K562 (cell line): ENCODE results near the gene POLD1. TPM values are rescaled to one million over a fixed set of nuclear protein-coding genes. Genes with fewer than 3 reads are reported as not detected.

Source experiments
- ESRRA ChIP-seq: fragments of 450-650 bp; IDR thresholded peaks from 2 replicates; pipeline ENCODE4 v1.6.1; 2014; ENCODE audit warnings: low read depth, mild to moderate bottlenecking, moderate library complexity, borderline replicate concordance
- HDGF ChIP-seq: fragments of 450-650 bp; IDR thresholded peaks from 2 replicates; pipeline ENCODE4 v1.6.1; 2016
- JUND ChIP-seq, 2 experiments: IDR thresholded peaks; 2 replicates in 1 of 2; 3 replicates in 1 of 2; pipeline ENCODE4 v1.6.1; 2011; ENCODE audit warnings: borderline replicate concordance in 2 of 2, low read depth in 2 of 2, low read length in 2 of 2, improper control_type of control experiment in 1 of 2, missing biosample characterization in 1 of 2, missing genetic modification characterization in 1 of 2, missing genetic modification reagents in 1 of 2
- MEF2D ChIP-seq: conservative IDR thresholded peaks from 2 replicates; pipeline ENCODE4 v1.6.1; 2016; ENCODE audit warnings: low read depth, missing genetic modification characterization, missing compliant biosample characterization
- PRPF4 ChIP-seq: fragments of 200-400 bp; formaldehyde crosslinking; IDR thresholded peaks from one replicate; pipeline ENCODE4 v1.6.1; 2017; ENCODE audit warnings: low read length, low read depth, mild to moderate bottlenecking; ENCODE audit not compliant: insufficient read depth, poor library complexity, severe bottlenecking
- SOX6 ChIP-seq: fragments of 450-650 bp; IDR thresholded peaks from 2 replicates; pipeline ENCODE4 v1.6.1; 2014; ENCODE audit warnings: mild to moderate bottlenecking
- ZNF224 ChIP-seq: sonication (generic); formaldehyde crosslinking; IDR thresholded peaks from 2 replicates; pipeline ENCODE4 v1.8.0; 2022; ENCODE audit warnings: mild to moderate bottlenecking, missing genetic modification reagents
- ZNF24 ChIP-seq: fragments of 450-650 bp; IDR thresholded peaks from 2 replicates; pipeline ENCODE4 v1.6.1; 2016
- polyA plus RNA-seq, 8 experiments: library from polyadenylated mRNA; depleted of rRNA in 4 of 8; stranded (reverse) in 5 of 8; unstranded in 3 of 8; fragments of >200 nt; fragmentation: Nextera tagmentation in 2 of 8; fragmentation: Illumina TruSeq in 1 of 8; extraction: Ambion mirVana in 2 of 8; extraction: Trizol in 1 of 8; gene quantifications; 2 replicates each; pipeline versions ENCODE4 v1.2.1 to v1.2.3, GENCODE V29; 2011 to 2014; ENCODE audit warnings: inconsistent platforms in 1 of 8, missing spikeins in 1 of 8
- total RNA-seq, 7 experiments: library from RNA; depleted of rRNA in 6 of 7; stranded (reverse); fragments of >200 nt in 6 of 7; fragmentation: Illumina TruSeq in 2 of 7; extraction: Trizol in 2 of 7; gene quantifications; 2 replicates each; pipeline versions ENCODE4 v1.2.1 to v1.2.3, GENCODE V29; 2011 to 2021; ENCODE audit warnings: low replicate concordance in 1 of 7
- TF ChIP-seq, protein P1 (sequence below), 2 experiments: IDR thresholded peaks in 1 of 2; conservative IDR thresholded peaks in 1 of 2; 2 replicates each; pipeline ENCODE4 v1.6.1; 2016; ENCODE audit warnings: low read depth in 2 of 2, mild to moderate bottlenecking in 1 of 2, missing compliant biosample characterization in 1 of 2, missing genetic modification characterization in 1 of 2, moderate library complexity in 1 of 2
- TF ChIP-seq, protein P2 (sequence below), 3 experiments: IDR thresholded peaks in 2 of 3; conservative IDR thresholded peaks in 1 of 3; 2 replicates each; pipeline ENCODE4 v1.5.1; 2011 to 2012; ENCODE audit warnings: low read length in 3 of 3, mild to moderate bottlenecking in 3 of 3, control low read depth in 2 of 3, improper control_type of control experiment in 1 of 3, inconsistent platforms in 1 of 3, low read depth in 1 of 3, mixed read lengths in 1 of 3, moderate library complexity in 1 of 3; ENCODE audit not compliant: insufficient read depth in 2 of 3
- TF ChIP-seq, protein P3 (sequence below): sonication (generic); formaldehyde crosslinking; IDR thresholded peaks from 2 replicates; pipeline ENCODE4 v1.8.0; 2022; ENCODE audit warnings: missing genetic modification reagents, mild to moderate bottlenecking, moderate library complexity, borderline replicate concordance
- TF ChIP-seq, protein P4 (sequence below): sonication (generic); formaldehyde crosslinking; IDR thresholded peaks from 2 replicates; pipeline ENCODE4 v1.8.0; 2022; ENCODE audit warnings: mild to moderate bottlenecking, missing genetic modification reagents
- TF ChIP-seq, protein P5 (sequence below): fragments of 450-650 bp; IDR thresholded peaks from one replicate; pipeline ENCODE4 v1.6.1; 2018; ENCODE audit warnings: mild to moderate bottlenecking, moderate library complexity; ENCODE audit not compliant: partially characterized antibody
- TF ChIP-seq, protein P6 (sequence below): fragments of 450-650 bp; IDR thresholded peaks from 2 replicates; pipeline ENCODE4 v1.6.1; 2016; ENCODE audit warnings: antibody characterized with exemption

POLD1 gene
- total and polyA plus RNA-seq, 9 of the 15 experiments (the other 6 are each of a cell fraction or from before 2014, with no cell fraction given): 1.3 to 312 (median 47.8) TPM

DNA sequence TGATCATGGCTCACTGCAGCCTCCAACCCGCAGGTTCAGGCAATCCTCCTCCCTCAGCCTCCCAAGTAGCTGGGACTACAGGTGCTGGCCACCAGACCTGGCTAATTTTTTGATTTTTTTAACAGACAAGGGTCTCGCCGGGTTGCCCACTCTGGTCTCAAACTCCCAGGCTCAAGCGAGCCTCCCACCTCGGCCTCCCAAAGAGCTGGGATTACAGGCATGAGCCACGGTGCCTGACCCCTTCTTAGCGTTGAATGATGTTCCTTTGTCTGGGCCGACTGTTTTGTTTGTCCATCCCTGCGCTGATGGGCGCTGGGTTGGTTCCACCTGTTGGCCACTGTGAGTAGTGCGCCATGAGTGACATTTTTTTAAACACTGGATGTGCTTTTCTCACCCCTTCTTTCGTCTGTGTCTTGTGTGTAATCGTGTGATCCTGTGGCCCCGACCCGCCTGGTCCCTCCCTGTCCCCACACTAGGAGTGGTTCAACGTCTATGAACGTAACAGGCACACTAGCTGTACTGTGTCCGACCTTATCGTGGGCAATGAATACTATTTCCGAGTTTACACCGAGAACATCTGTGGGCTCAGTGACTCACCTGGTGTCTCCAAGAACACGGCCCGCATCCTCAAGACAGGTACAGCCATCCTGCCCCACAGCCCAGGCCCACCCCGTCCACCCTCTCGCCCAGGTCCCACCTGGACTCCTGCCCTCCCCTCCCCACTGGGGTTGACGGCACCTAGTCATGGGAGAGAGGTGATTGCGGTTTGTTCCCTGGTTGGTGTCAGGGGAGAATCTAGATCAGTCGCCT, 77.1 kb downstream of the POLD1 start (continued):
- TF ChIP-seq, protein P1, sequence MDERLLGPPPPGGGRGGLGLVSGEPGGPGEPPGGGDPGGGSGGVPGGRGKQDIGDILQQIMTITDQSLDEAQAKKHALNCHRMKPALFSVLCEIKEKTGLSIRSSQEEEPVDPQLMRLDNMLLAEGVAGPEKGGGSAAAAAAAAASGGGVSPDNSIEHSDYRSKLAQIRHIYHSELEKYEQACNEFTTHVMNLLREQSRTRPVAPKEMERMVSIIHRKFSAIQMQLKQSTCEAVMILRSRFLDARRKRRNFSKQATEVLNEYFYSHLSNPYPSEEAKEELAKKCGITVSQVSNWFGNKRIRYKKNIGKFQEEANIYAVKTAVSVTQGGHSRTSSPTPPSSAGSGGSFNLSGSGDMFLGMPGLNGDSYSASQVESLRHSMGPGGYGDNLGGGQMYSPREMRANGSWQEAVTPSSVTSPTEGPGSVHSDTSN (CRISPR knock-in tag; IDR thresholded peaks at IDR 0.05; ENCODE audit: low read depth): no peak
- TF ChIP-seq, protein P1 (tag; conservative IDR thresholded peaks at IDR 0.05; ENCODE audit: low read depth): peak; percentile 56
- TF ChIP-seq PRPF4 (no peak), MEF2D (tag) (no peak), HDGF (no peak), ZNF224 (CRISPR knock-in tag) (no peak), ESRRA (no peak), JUND (IDR thresholded peaks at IDR 0.05; ENCODE audit: borderline replicate concordance, low read depth, low read length) (peak; percentile 47; the same call in 1 of the 2 replicates), JUND (tag; IDR thresholded peaks at IDR 0.05; ENCODE audit: borderline replicate concordance, low read depth, low read length) (peak; percentile 35; the same call in 1 of the 3 replicates), SOX6 (peak; percentile 84), ZNF24 (0 out of 2 replicates have a peak, but pooled peaks have one; percentile 33)
- TF ChIP-seq, protein P2, sequence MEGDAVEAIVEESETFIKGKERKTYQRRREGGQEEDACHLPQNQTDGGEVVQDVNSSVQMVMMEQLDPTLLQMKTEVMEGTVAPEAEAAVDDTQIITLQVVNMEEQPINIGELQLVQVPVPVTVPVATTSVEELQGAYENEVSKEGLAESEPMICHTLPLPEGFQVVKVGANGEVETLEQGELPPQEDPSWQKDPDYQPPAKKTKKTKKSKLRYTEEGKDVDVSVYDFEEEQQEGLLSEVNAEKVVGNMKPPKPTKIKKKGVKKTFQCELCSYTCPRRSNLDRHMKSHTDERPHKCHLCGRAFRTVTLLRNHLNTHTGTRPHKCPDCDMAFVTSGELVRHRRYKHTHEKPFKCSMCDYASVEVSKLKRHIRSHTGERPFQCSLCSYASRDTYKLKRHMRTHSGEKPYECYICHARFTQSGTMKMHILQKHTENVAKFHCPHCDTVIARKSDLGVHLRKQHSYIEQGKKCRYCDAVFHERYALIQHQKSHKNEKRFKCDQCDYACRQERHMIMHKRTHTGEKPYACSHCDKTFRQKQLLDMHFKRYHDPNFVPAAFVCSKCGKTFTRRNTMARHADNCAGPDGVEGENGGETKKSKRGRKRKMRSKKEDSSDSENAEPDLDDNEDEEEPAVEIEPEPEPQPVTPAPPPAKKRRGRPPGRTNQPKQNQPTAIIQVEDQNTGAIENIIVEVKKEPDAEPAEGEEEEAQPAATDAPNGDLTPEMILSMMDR (IDR thresholded peaks at IDR 0.05 in 2 of 3, conservative IDR thresholded peaks at IDR 0.05 in 1 of 3; ENCODE audit: insufficient read depth in 2 of 3, low read depth in 1 of 3, low read length in 3 of 3): peak; percentile 85 to 93 (median 93)
- TF ChIP-seq, protein P3, sequence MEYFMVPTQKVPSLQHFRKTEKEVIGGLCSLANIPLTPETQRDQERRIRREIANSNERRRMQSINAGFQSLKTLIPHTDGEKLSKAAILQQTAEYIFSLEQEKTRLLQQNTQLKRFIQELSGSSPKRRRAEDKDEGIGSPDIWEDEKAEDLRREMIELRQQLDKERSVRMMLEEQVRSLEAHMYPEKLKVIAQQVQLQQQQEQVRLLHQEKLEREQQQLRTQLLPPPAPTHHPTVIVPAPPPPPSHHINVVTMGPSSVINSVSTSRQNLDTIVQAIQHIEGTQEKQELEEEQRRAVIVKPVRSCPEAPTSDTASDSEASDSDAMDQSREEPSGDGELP (CRISPR knock-in tag): peak; percentile 39; the same call in 1 of the 2 replicates
- TF ChIP-seq, protein P4, sequence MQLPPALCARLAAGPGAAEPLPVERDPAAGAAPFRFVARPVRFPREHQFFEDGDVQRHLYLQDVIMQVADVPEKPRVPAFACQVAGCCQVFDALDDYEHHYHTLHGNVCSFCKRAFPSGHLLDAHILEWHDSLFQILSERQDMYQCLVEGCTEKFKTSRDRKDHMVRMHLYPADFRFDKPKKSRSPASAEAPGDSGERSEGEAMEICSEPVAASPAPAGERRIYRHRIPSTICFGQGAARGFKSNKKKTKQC (CRISPR knock-in tag): no peak
- TF ChIP-seq, protein P5, sequence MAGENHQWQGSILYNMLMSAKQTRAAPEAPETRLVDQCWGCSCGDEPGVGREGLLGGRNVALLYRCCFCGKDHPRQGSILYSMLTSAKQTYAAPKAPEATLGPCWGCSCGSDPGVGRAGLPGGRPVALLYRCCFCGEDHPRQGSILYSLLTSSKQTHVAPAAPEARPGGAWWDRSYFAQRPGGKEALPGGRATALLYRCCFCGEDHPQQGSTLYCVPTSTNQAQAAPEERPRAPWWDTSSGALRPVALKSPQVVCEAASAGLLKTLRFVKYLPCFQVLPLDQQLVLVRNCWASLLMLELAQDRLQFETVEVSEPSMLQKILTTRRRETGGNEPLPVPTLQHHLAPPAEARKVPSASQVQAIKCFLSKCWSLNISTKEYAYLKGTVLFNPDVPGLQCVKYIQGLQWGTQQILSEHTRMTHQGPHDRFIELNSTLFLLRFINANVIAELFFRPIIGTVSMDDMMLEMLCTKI: no peak
- TF ChIP-seq, protein P6, sequence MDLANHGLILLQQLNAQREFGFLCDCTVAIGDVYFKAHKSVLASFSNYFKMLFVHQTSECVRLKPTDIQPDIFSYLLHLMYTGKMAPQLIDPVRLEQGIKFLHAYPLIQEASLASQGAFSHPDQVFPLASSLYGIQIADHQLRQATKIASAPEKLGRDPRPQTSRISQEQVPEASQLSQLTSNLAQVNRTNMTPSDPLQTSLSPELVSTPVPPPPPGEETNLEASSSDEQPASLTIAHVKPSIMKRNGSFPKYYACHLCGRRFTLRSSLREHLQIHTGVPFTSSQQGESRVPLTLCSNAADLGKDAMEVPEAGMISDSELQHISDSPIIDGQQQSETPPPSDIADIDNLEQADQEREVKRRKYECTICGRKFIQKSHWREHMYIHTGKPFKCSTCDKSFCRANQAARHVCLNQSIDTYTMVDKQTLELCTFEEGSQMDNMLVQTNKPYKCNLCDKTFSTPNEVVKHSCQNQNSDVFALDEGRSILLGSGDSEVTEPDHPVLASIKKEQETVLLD: no peak
